Measurements from ENCODE around the gene AVEN.

- TF ChIP-seq, protein P1, sequence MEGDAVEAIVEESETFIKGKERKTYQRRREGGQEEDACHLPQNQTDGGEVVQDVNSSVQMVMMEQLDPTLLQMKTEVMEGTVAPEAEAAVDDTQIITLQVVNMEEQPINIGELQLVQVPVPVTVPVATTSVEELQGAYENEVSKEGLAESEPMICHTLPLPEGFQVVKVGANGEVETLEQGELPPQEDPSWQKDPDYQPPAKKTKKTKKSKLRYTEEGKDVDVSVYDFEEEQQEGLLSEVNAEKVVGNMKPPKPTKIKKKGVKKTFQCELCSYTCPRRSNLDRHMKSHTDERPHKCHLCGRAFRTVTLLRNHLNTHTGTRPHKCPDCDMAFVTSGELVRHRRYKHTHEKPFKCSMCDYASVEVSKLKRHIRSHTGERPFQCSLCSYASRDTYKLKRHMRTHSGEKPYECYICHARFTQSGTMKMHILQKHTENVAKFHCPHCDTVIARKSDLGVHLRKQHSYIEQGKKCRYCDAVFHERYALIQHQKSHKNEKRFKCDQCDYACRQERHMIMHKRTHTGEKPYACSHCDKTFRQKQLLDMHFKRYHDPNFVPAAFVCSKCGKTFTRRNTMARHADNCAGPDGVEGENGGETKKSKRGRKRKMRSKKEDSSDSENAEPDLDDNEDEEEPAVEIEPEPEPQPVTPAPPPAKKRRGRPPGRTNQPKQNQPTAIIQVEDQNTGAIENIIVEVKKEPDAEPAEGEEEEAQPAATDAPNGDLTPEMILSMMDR (IDR thresholded peaks at IDR 0.05): no peak
- TF ChIP-seq EP300 (IDR thresholded peaks at IDR 0.05) (no peak), POLR2AphosphoS5 (IDR thresholded peaks at IDR 0.05) (no peak), POLR2A (IDR thresholded peaks at IDR 0.05) (no peak)
These were observed 123.2 kb downstream of the AVEN start for GRCh38 chr15:33915571-33916407.
